ENCODE data around the gene RTL1. TPM values are rescaled to one million over a fixed set of nuclear protein-coding genes. Genes with fewer than 3 reads are reported as not detected.

The RTL1 gene
- total RNA-seq, 3 donors from 2014 or later: not detected

- no peak overlapping the region for H3K27ac ChIP-seq
- H3K4me3 ChIP-seq: no peak overlapping the region
- H3K27me3 ChIP-seq: no peaks in the 10 kb centered on the region
- intact Hi-C loops (cut with DNase I; ENCODE audit: low total_unique reads): no loop called here
- no peaks in the 10 kb centered on the region for H3K9me3 ChIP-seq
- TF ChIP-seq CTCF (IDR thresholded peaks at IDR 0.05) (no peak), POLR2AphosphoS5 (IDR thresholded peaks at IDR 0.05) (no peak), POLR2A (IDR thresholded peaks at IDR 0.05) (no peak)
- no peaks in the 10 kb centered on the region for H3K4me1 ChIP-seq
- DNase-seq (ENCODE audit: low spot score in 2 of 2): no peak
- no peaks in the 10 kb centered on the region for H3K36me3 ChIP-seq
Measured at GRCh38 chr14:100858838-100859220, 44.7 kb downstream of the RTL1 start.

- Histone ChIP-seq H3K4me1 (no peaks in the 10 kb centered on the region), H3K9me3 (no peaks in the 10 kb centered on the region), H3K36me3 (no peaks in the 10 kb centered on the region), H3K4me3 (no peak overlapping the region), H3K27ac (no peak overlapping the region), H3K27me3 (no peaks in the 10 kb centered on the region)
- TF ChIP-seq POLR2A (IDR thresholded peaks at IDR 0.05) (no peak), POLR2AphosphoS5 (IDR thresholded peaks at IDR 0.05) (no peak), CTCF (IDR thresholded peaks at IDR 0.05) (no peak)
- intact Hi-C loops (cut with DNase I; ENCODE audit: low total_unique reads): no loop called here
- no peak for DNase-seq (ENCODE audit: low spot score in 2 of 2)
Measured at GRCh38 chr14:100857923-100858837, 45.3 kb downstream of the RTL1 start.

GRCh38 chr14:100857233-100857922 lies 46.1 kb downstream of the RTL1 start:
- intact Hi-C loops (cut with DNase I; ENCODE audit: low total_unique reads): no loop called here
- H3K9me3 ChIP-seq: no peaks in the 10 kb centered on the region
- no peak for DNase-seq (ENCODE audit: low spot score in 2 of 2)
- TF ChIP-seq POLR2AphosphoS5 (IDR thresholded peaks at IDR 0.05): no peak
- no peak for TF ChIP-seq CTCF (IDR thresholded peaks at IDR 0.05)
- no peaks in the 10 kb centered on the region for H3K36me3 ChIP-seq
- no peaks in the 10 kb centered on the region for H3K4me1 ChIP-seq
- no peak overlapping the region for H3K27ac ChIP-seq
- H3K4me3 ChIP-seq: no peak overlapping the region
- H3K27me3 ChIP-seq: no peaks in the 10 kb centered on the region

GRCh38 chr14:100856056-100856950 lies 47.2 kb downstream of the RTL1 start:
- Histone ChIP-seq H3K4me3 (no peak overlapping the region), H3K9me3 (no peaks in the 10 kb centered on the region), H3K4me1 (no peaks in the 10 kb centered on the region), H3K27ac (no peak overlapping the region), H3K27me3 (no peaks in the 10 kb centered on the region), H3K36me3 (no peaks in the 10 kb centered on the region)
- no peak for DNase-seq (ENCODE audit: low spot score in 2 of 2)
- intact Hi-C loops (cut with DNase I; ENCODE audit: low total_unique reads): no loop called here
- TF ChIP-seq POLR2AphosphoS5 (IDR thresholded peaks at IDR 0.05) (no peak), POLR2A (IDR thresholded peaks at IDR 0.05) (no peak)

GRCh38 chr14:100855256-100855930 lies 48.1 kb downstream of the RTL1 start:
- Histone ChIP-seq H3K27me3 (no peaks in the 10 kb centered on the region), H3K4me3 (no peak overlapping the region), H3K4me1 (no peaks in the 10 kb centered on the region), H3K36me3 (no peaks in the 10 kb centered on the region), H3K9me3 (no peaks in the 10 kb centered on the region), H3K27ac (no peak overlapping the region)
- TF ChIP-seq POLR2A (IDR thresholded peaks at IDR 0.05): no peak
- no peak for TF ChIP-seq CTCF (IDR thresholded peaks at IDR 0.05)
- TF ChIP-seq POLR2AphosphoS5 (IDR thresholded peaks at IDR 0.05): no peak
- DNase-seq (ENCODE audit: low spot score in 2 of 2): no peak
- intact Hi-C loops (cut with DNase I; ENCODE audit: low total_unique reads): no loop called here

Data from breast epithelium (tissue), 4 donors.